Stomach (tissue), 9 donors: ENCODE data around the gene USB1. TPM values are rescaled to one million over a fixed set of nuclear protein-coding genes. Genes with fewer than 3 reads are reported as not detected.

Source experiments
- DNase-seq, 2 donors: peaks; one replicate each; pipeline versions ENCODE4 v3.0.0 to v3.0.0-alpha.2; 2013 to 2019
- H3K27ac ChIP-seq, 5 donors: fragments of 200-600 bp in 4 of 5; sonication (generic) in 4 of 5; one replicate each; pipeline ENCODE4 v1.5.1; 2013 to 2019; ENCODE audit warnings: mild to moderate bottlenecking in 1 of 5, moderate library complexity in 1 of 5
- H3K27me3 ChIP-seq, 3 donors: fragments of 200-600 bp; sonication (generic); one replicate each; pipeline ENCODE4 v1.5.1; 2017 to 2019; ENCODE audit warnings: mixed run types in 1 of 3
- H3K36me3 ChIP-seq, 4 donors: fragments of 200-600 bp; sonication (generic); 1 replicate in 3 of 4; 2 replicates in 1 of 4; pipeline ENCODE4 v1.5.1; 2016 to 2019
- H3K4me1 ChIP-seq, 4 donors: fragments of 200-600 bp; sonication (generic); one replicate each; pipeline ENCODE4 v1.5.1; 2016 to 2019
- H3K4me3 ChIP-seq, 4 donors: fragments of 200-600 bp; sonication (generic) in 3 of 4; one replicate each; pipeline ENCODE4 v1.5.1; 2016 to 2019; ENCODE audit warnings: mild to moderate bottlenecking in 1 of 4
- H3K9me3 ChIP-seq, 4 donors: fragments of 200-600 bp; sonication (generic); one replicate each; pipeline ENCODE4 v1.5.1; 2016 to 2019
- CTCF ChIP-seq, 7 experiments: fragments of 450-650 bp in 4 of 7; fragments of 200-600 bp in 3 of 7; sonication (generic) in 3 of 7; IDR thresholded peaks; one replicate each; pipeline ENCODE4 v1.5.1; 2016 to 2019; ENCODE audit warnings: antibody characterized with exemption in 7 of 7, control low read depth in 2 of 7, mild to moderate bottlenecking in 1 of 7
- EP300 ChIP-seq: sonication (generic); formaldehyde crosslinking; IDR thresholded peaks from one replicate; pipeline ENCODE4 v1.6.1; 2017; ENCODE audit warnings: antibody characterized with exemption
- POLR2A ChIP-seq, 4 donors: fragments of 450-650 bp; IDR thresholded peaks; one replicate each; pipeline ENCODE4 v1.6.1; 2016; ENCODE audit warnings: antibody characterized with exemption in 4 of 4, control low read depth in 2 of 4, mild to moderate bottlenecking in 1 of 4, moderate library complexity in 1 of 4
- POLR2AphosphoS5 ChIP-seq, 3 donors: sonication (generic); formaldehyde crosslinking; IDR thresholded peaks; one replicate each; pipeline ENCODE4 v1.6.1; 2016; ENCODE audit warnings: antibody characterized with exemption in 3 of 3
- WGBS, 5 donors: extraction: QIAGEN DNeasy Blood & Tissue Kit in 3 of 5; methylation state at CpG; one replicate each; pipeline versions ENCODE4 v1.1.5 to v1.1.7; 2013 to 2018; 5-methylcytosine and 5-hydroxymethylcytosine counted together
- intact Hi-C: fragments of 100-400 bp; cut with DNase I; formaldehyde crosslinking; loops from one replicate; pipeline ENCODE4 v1.15.1; 2023; ENCODE audit warnings: low total_unique reads
- polyA plus RNA-seq, 3 donors: library from polyadenylated mRNA; stranded (reverse); fragments of 200-250 nt; gene quantifications; one replicate each; pipeline ENCODE4 v1.2.3, GENCODE V29; 2013
- total RNA-seq, 5 donors: library from RNA; depleted of rRNA; stranded (reverse); fragments of >200 nt; gene quantifications; one replicate each; pipeline versions ENCODE4 v1.1.0 to v1.2.3, GENCODE V29; 2014 to 2016
- donor health status: healthy with polysubstance abuse.
- donor health status: Bipolar disorder and iron deficiency.
- donor health status: healthy.

USB1 gene
- total and polyA plus RNA-seq, 8 donors = 4.1 to 54.0 (median 23.4) TPM

DNA sequence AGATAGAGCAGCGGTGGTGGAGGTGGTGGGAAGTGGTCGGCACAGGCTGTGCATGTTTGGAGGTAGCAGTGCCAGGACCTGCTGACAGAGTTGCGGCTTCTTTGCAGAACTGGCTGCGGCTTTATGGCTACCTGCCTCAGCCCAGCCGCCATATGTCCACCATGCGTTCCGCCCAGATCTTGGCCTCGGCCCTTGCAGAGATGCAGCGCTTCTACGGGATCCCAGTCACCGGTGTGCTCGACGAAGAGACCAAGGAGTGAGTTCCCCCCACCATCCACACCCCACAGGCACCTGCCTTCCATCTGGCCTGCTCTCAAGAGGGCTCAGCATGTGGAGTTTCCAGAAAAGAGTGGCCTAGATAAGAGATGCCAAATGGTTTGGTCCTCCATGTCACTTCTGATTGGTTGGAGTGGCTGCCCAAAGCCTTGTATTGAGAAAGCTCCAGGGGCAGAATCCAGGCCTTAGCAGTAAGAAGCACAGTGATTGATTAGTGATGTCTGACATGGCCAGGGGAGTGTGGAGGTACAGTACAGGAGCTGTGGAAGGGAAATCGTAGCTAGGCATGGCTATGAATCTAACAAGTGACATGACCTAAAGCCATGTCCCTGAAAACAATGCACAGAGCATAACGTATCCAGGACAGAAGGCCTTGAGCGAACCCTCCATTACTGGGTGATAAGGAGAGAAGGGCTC is 36.3 kb downstream of the USB1 start:
- no peak overlapping the region for H3K27ac ChIP-seq
- peaks cover 26 to 56% (median 53%) of the 10 kb centered on the region in 4 donors for H3K36me3 ChIP-seq
- WGBS, 5 donors = 93 to 95% (median 94%) methylated on average over 16 of the region's 16 CpGs
- DNase-seq = no peak
- H3K4me1 ChIP-seq = peaks cover 14 to 40% (median 39%) of the 10 kb centered on the region in 4 donors
- no peak for TF ChIP-seq POLR2AphosphoS5 (IDR thresholded peaks at IDR 0.05)
- no peak for TF ChIP-seq EP300
- TF ChIP-seq POLR2A (IDR thresholded peaks at IDR 0.05) = no peak
- TF ChIP-seq CTCF (IDR thresholded peaks at IDR 0.05) = no peak
- no peak overlapping the region for H3K4me3 ChIP-seq
- no peaks in the 10 kb centered on the region for H3K9me3 ChIP-seq
- no peaks in the 10 kb centered on the region for H3K27me3 ChIP-seq
- intact Hi-C loops = no loop called here

DNA sequence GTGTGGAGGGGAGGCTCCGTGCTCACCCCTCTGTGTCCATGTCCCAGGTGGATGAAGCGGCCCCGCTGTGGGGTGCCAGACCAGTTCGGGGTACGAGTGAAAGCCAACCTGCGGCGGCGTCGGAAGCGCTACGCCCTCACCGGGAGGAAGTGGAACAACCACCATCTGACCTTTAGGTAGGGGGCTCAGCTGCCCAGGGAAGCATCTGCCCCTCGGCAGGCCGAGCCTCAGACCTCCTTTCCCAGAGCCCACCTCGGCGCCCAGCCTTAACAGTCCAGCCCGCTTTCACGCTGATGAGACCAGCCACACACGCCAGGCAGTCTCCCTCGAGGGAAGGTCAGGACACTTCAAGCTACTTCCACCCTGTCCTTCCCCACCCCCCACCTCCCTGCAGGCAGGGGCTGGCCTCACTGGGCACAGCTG is 37.0 kb downstream of the USB1 start:
- no peak overlapping the region for H3K4me3 ChIP-seq
- no peak for DNase-seq
- H3K27ac ChIP-seq = no peak overlapping the region
- intact Hi-C loops = no loop called here
- TF ChIP-seq CTCF (IDR thresholded peaks at IDR 0.05) = no peak
- TF ChIP-seq POLR2AphosphoS5 (IDR thresholded peaks at IDR 0.05) = no peak
- no peak for TF ChIP-seq POLR2A (IDR thresholded peaks at IDR 0.05)
- TF ChIP-seq EP300 = no peak
- no peaks in the 10 kb centered on the region for H3K27me3 ChIP-seq
- WGBS, 5 donors = 88 to 93% (median 92%) methylated on average over 19 to 20 of the region's 20 CpGs
- H3K4me1 ChIP-seq = peaks cover 7 to 33% (median 31%) of the 10 kb centered on the region in 4 donors
- H3K9me3 ChIP-seq = no peaks in the 10 kb centered on the region
- H3K36me3 ChIP-seq = peaks cover 33 to 63% (median 60%) of the 10 kb centered on the region in 4 donors

DNA sequence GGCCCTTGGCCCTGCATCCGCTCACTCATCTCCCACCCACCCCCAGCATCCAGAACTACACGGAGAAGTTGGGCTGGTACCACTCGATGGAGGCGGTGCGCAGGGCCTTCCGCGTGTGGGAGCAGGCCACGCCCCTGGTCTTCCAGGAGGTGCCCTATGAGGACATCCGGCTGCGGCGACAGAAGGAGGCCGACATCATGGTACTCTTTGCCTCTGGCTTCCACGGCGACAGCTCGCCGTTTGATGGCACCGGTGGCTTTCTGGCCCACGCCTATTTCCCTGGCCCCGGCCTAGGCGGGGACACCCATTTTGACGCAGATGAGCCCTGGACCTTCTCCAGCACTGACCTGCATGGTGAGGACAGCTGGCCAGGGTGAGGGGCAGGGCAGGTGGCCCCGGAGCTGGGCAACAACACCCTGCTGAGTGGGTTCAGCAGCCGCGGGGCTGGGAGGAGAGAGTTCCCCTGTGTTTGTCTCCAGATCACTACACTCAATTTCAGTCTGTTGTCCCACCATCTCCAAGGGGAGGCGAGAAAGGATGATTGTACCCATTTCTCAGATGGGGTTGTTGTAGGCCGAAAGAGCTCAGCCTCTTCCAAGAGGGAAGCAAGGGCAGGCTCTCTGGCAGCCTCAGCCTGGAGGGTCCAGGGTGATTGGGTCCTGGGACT is 38.8 kb downstream of the USB1 start:
- H3K27me3 ChIP-seq = no peaks in the 10 kb centered on the region
- H3K27ac ChIP-seq = no peak overlapping the region
- peaks cover 42 to 80% (median 77%) of the 10 kb centered on the region in 4 donors for H3K36me3 ChIP-seq
- intact Hi-C loops = no loop called here
- H3K9me3 ChIP-seq = no peaks in the 10 kb centered on the region
- no peak overlapping the region for H3K4me3 ChIP-seq
- peaks cover 0 to 16% (median 14%) of the 10 kb centered on the region in 4 donors for H3K4me1 ChIP-seq
- TF ChIP-seq POLR2A (IDR thresholded peaks at IDR 0.05) (no peak), POLR2AphosphoS5 (IDR thresholded peaks at IDR 0.05) (no peak), CTCF (IDR thresholded peaks at IDR 0.05) (no peak), EP300 (no peak)
- 89 to 93% (median 91%) methylated on average over 12 to 26 of the region's 26 CpGs for WGBS, 5 donors
- DNase-seq = no peak

- no peak overlapping the region for H3K4me3 ChIP-seq
- WGBS, 5 donors = 96 to 97% (median 96%) methylated on average over 6 to 12 of the region's 12 CpGs
- H3K27ac ChIP-seq = no peak overlapping the region
- DNase-seq = no peak
- H3K36me3 ChIP-seq = peaks cover 43 to 85% (median 82%) of the 10 kb centered on the region in 4 donors
- TF ChIP-seq EP300 (no peak), POLR2AphosphoS5 (IDR thresholded peaks at IDR 0.05) (no peak), POLR2A (IDR thresholded peaks at IDR 0.05) (no peak), CTCF (IDR thresholded peaks at IDR 0.05) (no peak)
- no peaks in the 10 kb centered on the region for H3K27me3 ChIP-seq
- intact Hi-C loops = no loop called here
- H3K9me3 ChIP-seq = no peaks in the 10 kb centered on the region
- H3K4me1 ChIP-seq = peaks cover 0 to 16% (median 10%) of the 10 kb centered on the region in 4 donors
These were observed 39.3 kb downstream of the USB1 start for GRCh38 chr16:58040496-58040846.
